ENCODE measurements around the gene DLG2.

GRCh38 chr11:84193706-84194105 is 1433.4 kb downstream of the DLG2 start:
- TF ChIP-seq POLR2A (IDR thresholded peaks at IDR 0.05): no peak
- TF ChIP-seq CTCF (IDR thresholded peaks at IDR 0.05): no peak
